NCI-H1694 (cell line): ENCODE results near the gene MKNK2.
"Not testable (repeated sequence)": the region's sequence is repeated elsewhere in the genome, so short reads cannot be mapped to it uniquely, and the experiment has no call there.

Source experiments
- DNase-seq: peaks from one replicate; lab custom pipeline; 2025; lab: John Stamatoyannopoulos, UW

Gene MKNK2

DNA sequence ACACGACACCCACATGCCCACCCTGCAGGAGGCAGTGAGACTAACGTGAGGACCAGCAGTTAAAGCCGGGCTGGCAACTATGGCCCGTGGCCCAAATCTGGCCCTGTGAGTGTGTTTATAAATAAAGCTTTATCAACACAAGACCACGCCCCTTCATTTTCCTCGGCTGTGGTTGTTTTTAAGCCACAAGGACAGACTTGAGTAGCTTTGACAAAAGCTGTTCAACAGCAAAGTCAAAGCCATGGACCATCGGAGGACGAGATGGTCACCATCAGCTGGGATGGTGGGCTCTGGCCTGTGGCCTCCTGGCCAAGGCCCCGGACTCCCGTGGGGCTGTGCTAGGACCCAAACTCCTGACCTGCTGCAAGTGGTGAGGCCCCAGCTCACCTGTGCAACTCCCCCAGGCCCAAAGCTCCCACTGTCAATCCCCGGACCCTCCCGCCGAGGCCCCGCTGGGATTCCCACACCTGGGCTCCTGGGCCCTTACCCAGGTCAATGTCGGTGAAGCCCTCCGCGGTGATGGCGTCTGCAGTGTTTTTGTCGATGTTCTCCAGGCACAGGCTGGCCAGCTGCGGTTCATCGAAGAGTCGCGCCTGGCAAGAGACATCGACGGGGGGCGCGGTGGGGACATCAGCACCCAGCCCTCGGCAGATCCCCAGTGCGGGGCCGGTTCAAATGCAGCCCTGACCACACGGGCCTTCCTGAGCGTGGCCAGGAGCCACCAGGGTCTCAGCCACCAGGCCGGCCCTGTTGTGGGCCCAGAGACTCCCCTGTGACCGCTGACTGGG lies 60.6 kb downstream of the MKNK2 start:
- DNase-seq, result no peak

DNA sequence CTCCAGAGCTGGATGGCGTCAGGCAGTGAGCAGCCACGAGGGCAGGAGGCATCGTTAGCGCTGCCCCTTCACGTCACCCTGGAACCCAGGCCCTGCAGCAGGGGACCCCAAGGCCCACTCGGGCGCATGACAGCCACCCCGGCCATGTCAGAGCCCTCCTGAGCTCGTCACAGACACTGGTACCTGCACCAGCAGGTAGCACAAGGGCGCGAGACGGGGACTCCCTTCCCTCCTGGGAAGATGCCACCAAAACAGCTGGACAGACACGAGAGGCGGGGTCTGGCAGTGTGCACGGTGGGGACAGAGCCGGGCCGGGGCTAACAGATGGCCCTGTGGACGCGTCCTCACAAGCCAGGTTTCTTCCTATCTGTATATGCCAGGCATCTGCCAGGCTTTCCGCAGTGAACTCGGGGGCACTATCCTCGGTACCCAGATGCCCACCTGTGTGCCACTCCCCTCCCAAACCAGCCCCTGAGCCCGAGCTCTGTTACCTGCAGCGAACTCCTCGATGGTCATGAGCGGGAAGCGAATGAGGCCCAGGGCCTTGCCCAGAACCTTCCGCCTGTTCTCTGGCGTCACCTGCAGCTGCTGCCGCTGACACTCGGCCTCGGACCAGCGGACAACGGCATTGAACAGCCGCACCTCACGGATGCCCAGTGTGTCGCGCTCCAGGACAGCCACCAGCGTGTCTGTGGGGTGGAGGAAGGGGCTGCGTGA lies 61.4 kb downstream of the MKNK2 start:
- no peak for DNase-seq

DNA sequence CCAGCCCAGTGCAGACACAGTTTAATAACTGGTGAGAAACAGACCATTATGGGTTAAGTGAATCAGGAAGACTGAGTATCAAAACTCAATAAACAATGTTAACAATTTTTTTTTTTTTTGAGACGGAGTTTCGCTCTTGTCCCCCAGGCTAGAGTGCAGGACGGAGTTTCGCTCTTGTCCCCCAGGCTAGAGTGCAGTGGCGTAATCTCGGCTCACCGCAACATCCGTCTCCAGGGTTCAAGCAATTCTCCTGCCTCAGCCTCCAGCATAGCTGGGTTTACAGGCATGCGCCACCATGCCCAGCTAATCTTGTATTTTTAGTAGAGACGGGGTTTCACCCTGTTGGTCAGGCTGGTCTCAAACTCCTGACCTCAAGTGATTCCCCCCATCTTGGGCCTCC lies 62.6 kb downstream of the MKNK2 start:
- not testable (repeated sequence) for DNase-seq
